Neural cell (in vitro differentiated cells): ENCODE data around the gene PDE3B. TPM values are rescaled to one million over a fixed set of nuclear protein-coding genes. Genes with fewer than 3 reads are reported as not detected.

ENCODE experiments used
- H2AFZ ChIP-seq: fragments of 200-600, 300-800 bp; sonication (generic), shearing (Covaris generic); 2 replicates; pipeline ENCODE4 v1.6.0; 2014; ENCODE audit warnings: low read depth, mild to moderate bottlenecking, antibody characterized with exemption, low read length, moderate library complexity
- H3F3A ChIP-seq: fragments of 200-600 bp; shearing (Covaris generic); 2 replicates; pipeline ENCODE4 v1.6.1; 2016; ENCODE audit warnings: mild to moderate bottlenecking, moderate library complexity, mixed read lengths, antibody characterized with exemption, low read length; ENCODE audit not compliant: insufficient read depth, poor library complexity, severe bottlenecking
- H3K27ac ChIP-seq: fragments of 200-600, 300-800 bp; sonication (generic), shearing (Covaris generic); 2 replicates; pipeline ENCODE4 v1.5.1; 2014; ENCODE audit warnings: mild to moderate bottlenecking, low read length, moderate library complexity
- H3K27me3 ChIP-seq: fragments of 300-800, 200-600 bp; sonication (generic), shearing (Covaris generic); 2 replicates; pipeline ENCODE4 v1.6.0; 2014; ENCODE audit warnings: mild to moderate bottlenecking, low read depth, low read length, moderate library complexity; ENCODE audit not compliant: insufficient read depth
- H3K36me3 ChIP-seq: fragments of 300-800, 200-600 bp; sonication (generic), shearing (Covaris generic); 2 replicates; pipeline ENCODE4 v1.5.1; 2014; ENCODE audit warnings: mild to moderate bottlenecking, antibody characterized with exemption, low read length, moderate library complexity; ENCODE audit not compliant: insufficient read depth
- H3K4me2 ChIP-seq: fragments of 300-800, 200-600 bp; sonication (generic), shearing (Covaris generic); 2 replicates; pipeline ENCODE4 v1.6.0; 2014; ENCODE audit warnings: mild to moderate bottlenecking, low read length
- H3K4me3 ChIP-seq: fragments of 300-800, 200-600 bp; sonication (generic), shearing (Covaris generic); 2 replicates; pipeline ENCODE4 v1.5.1; 2014; ENCODE audit warnings: mild to moderate bottlenecking, low read length, moderate library complexity
- H3K79me2 ChIP-seq: fragments of 200-600 bp; shearing (Covaris generic); replicated peaks from 2 replicates; pipeline ENCODE4 v1.6.0; 2014; ENCODE audit warnings: mild to moderate bottlenecking, low read length, moderate library complexity; ENCODE audit not compliant: insufficient read depth
- H3K9ac ChIP-seq: fragments of 300-800, 200-600 bp; sonication (generic), shearing (Covaris generic); 2 replicates; pipeline ENCODE4 v1.6.1; 2016; ENCODE audit warnings: mild to moderate bottlenecking, low read length, mixed read lengths
- H3K9me2 ChIP-seq: fragments of 200-600 bp; shearing (Covaris generic); 2 replicates; pipeline ENCODE4 v1.6.1; 2016; ENCODE audit warnings: mild to moderate bottlenecking, low read length, mixed read lengths; ENCODE audit not compliant: insufficient read depth
- H3K9me3 ChIP-seq: fragments of 200-600, 300-800 bp; sonication (generic), shearing (Covaris generic); 2 replicates; pipeline ENCODE4 v1.6.1; 2016; ENCODE audit warnings: mild to moderate bottlenecking, mixed run types, low read length, moderate library complexity, mixed read lengths
- H4K20me1 ChIP-seq: fragments of 200-600 bp; shearing (Covaris generic); 2 replicates; pipeline ENCODE4 v1.6.1; 2016; ENCODE audit warnings: mild to moderate bottlenecking, mixed run types; ENCODE audit not compliant: insufficient read depth
- CTCF ChIP-seq: fragments of 450-650 bp; IDR thresholded peaks from 2 replicates; pipeline ENCODE4 v1.5.1; 2014; ENCODE audit warnings: antibody characterized with exemption, mild to moderate bottlenecking, moderate library complexity; ENCODE audit not compliant: poor library complexity, severe bottlenecking
- EP300 ChIP-seq: fragments of 450-650 bp; conservative IDR thresholded peaks from 2 replicates; pipeline ENCODE4 v1.6.1; 2014; ENCODE audit warnings: antibody characterized with exemption, mild to moderate bottlenecking, moderate library complexity; ENCODE audit not compliant: poor library complexity, severe bottlenecking
- EZH2 ChIP-seq: fragments of 200-600, 300-800 bp; shearing (Covaris generic), sonication (generic); IDR thresholded peaks from 2 replicates; pipeline ENCODE4 v1.6.1; 2014; ENCODE audit warnings: antibody characterized with exemption, low read length, borderline replicate concordance, mild to moderate bottlenecking; ENCODE audit not compliant: insufficient read depth, poor library complexity, severe bottlenecking
- MXI1 ChIP-seq: fragments of 450-650 bp; conservative IDR thresholded peaks from 2 replicates; pipeline ENCODE4 v1.6.1; 2014; ENCODE audit warnings: antibody characterized with exemption, mild to moderate bottlenecking; ENCODE audit not compliant: poor library complexity, severe bottlenecking
- POLR2AphosphoS5 ChIP-seq: IDR thresholded peaks from 2 replicates; pipeline ENCODE4 v1.6.1; 2012
- RAD21 ChIP-seq: fragments of 450-650 bp; conservative IDR thresholded peaks from 2 replicates; pipeline ENCODE4 v1.6.1; 2014; ENCODE audit warnings: antibody characterized with exemption, mild to moderate bottlenecking, moderate library complexity
- REST ChIP-seq: IDR thresholded peaks from 2 replicates; pipeline ENCODE4 v1.6.1; 2012; ENCODE audit warnings: borderline replicate concordance
- SMC3 ChIP-seq: fragments of 450-650 bp; conservative IDR thresholded peaks from 2 replicates; pipeline ENCODE4 v1.6.1; 2014; ENCODE audit warnings: antibody characterized with exemption, mild to moderate bottlenecking, moderate library complexity; ENCODE audit not compliant: poor library complexity
- TAF1 ChIP-seq: IDR thresholded peaks from 2 replicates; pipeline ENCODE4 v1.6.1; 2012; ENCODE audit warnings: low read depth
- polyA plus RNA-seq: library from polyadenylated mRNA; depleted of rRNA; stranded (reverse); fragments of >200 nt; gene quantifications from 2 replicates; pipeline ENCODE4 v1.2.3, GENCODE V29; 2014

PDE3B gene
- polyA plus RNA-seq, 1 donor from 2014 or later, result 13.8 TPM

GRCh38 chr11:14751975-14752407, 108.4 kb downstream of the PDE3B start:
- H3K4me3 ChIP-seq, result no peak overlapping the region
- no peak overlapping the region for H2AFZ ChIP-seq
- no peaks in the 10 kb centered on the region for H3K9me3 ChIP-seq
- TF ChIP-seq EZH2, result no peak
- TF ChIP-seq EP300, result no peak
- no peak for TF ChIP-seq POLR2AphosphoS5
- TF ChIP-seq TAF1, result no peak
- no peak for TF ChIP-seq MXI1
- no peak for TF ChIP-seq CTCF
- no peak for TF ChIP-seq SMC3
- no peak for TF ChIP-seq RAD21
- no peak overlapping the region for H3K9ac ChIP-seq
- H3K27ac ChIP-seq, result no peak overlapping the region
- no peaks in the 10 kb centered on the region for H3K9me2 ChIP-seq
- peaks cover 5% of the 10 kb centered on the region for H3K79me2 ChIP-seq
- H3K4me2 ChIP-seq, result no peak overlapping the region
- no peaks in the 10 kb centered on the region for H4K20me1 ChIP-seq
- H3F3A ChIP-seq, result no peaks in the 10 kb centered on the region
- H3K27me3 ChIP-seq, result no peaks in the 10 kb centered on the region
- no peaks in the 10 kb centered on the region for H3K36me3 ChIP-seq

DNA sequence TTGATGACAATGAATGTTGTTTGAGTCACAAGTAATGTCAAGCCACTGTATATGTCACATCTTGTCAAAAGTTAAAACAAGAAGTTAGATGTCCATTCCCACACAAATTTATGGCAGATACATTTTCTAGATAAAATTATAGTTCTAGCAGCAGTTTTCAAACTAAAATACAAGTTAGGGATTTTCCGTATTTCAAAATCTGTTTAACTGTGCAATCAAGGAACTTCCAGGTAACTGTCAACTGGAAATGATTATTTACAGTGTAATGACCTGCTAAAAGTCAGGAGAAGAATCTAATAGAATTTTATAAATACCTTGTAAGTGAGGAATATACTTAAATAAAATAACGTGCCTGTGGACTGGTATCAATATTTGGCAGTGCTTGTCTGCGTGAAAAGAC, 111.5 kb downstream of the PDE3B start:
- Histone ChIP-seq H3K27ac (no peak overlapping the region), H3K4me3 (no peak overlapping the region), H3K9me3 (no peaks in the 10 kb centered on the region), H3K79me2 (no peaks in the 10 kb centered on the region), H3K9me2 (no peaks in the 10 kb centered on the region), H3K36me3 (no peaks in the 10 kb centered on the region), H4K20me1 (no peaks in the 10 kb centered on the region), H3K9ac (no peak overlapping the region), H2AFZ (no peak overlapping the region), H3F3A (no peaks in the 10 kb centered on the region), H3K4me2 (no peak overlapping the region), H3K27me3 (no peaks in the 10 kb centered on the region)
- no peak for TF ChIP-seq EP300
- no peak for TF ChIP-seq EZH2
- no peak for TF ChIP-seq REST
- no peak for TF ChIP-seq MXI1
- no peak for TF ChIP-seq CTCF
- TF ChIP-seq POLR2AphosphoS5, result no peak
- TF ChIP-seq RAD21, result no peak
- TF ChIP-seq SMC3, result no peak
- TF ChIP-seq TAF1, result no peak
